ENCODE measurements around the gene TBX21.
A peak's percentile ranks its signal among the peaks of the same experiment; 100 is the strongest.

The TBX21 gene

GRCh38 chr17:47789611-47790561 is 56.9 kb downstream of the TBX21 start:
- in situ Hi-C loops (cut with MboI; ENCODE audit: low pct_unique_long_range_greater_than_20kb, low sequenced_read_pairs, unreplicated experiment) = no loop called here
- DNase-seq (ENCODE audit: low spot score) = peak; percentile 77
- peak; percentile 65 for TF ChIP-seq CTCF (IDR thresholded peaks at IDR 0.05; ENCODE audit: extremely low read depth, insufficient read depth, missing control alignments)

GRCh38 chr17:47791025-47791424 is 58.0 kb downstream of the TBX21 start:
- no peak for DNase-seq (ENCODE audit: low spot score)
- in situ Hi-C loops (cut with MboI; ENCODE audit: low pct_unique_long_range_greater_than_20kb, low sequenced_read_pairs, unreplicated experiment) = no loop called here
- no peak for TF ChIP-seq CTCF (IDR thresholded peaks at IDR 0.05; ENCODE audit: extremely low read depth, insufficient read depth, missing control alignments)

GRCh38 chr17:47792457-47792856 is 59.4 kb downstream of the TBX21 start:
- in situ Hi-C loops (cut with MboI; ENCODE audit: low pct_unique_long_range_greater_than_20kb, low sequenced_read_pairs, unreplicated experiment) = no loop called here
- DNase-seq (ENCODE audit: low spot score) = no peak
- TF ChIP-seq CTCF (IDR thresholded peaks at IDR 0.05; ENCODE audit: extremely low read depth, insufficient read depth, missing control alignments) = no peak

GRCh38 chr17:47792979-47793378 is 59.9 kb downstream of the TBX21 start:
- in situ Hi-C loops (cut with MboI; ENCODE audit: low pct_unique_long_range_greater_than_20kb, low sequenced_read_pairs, unreplicated experiment) = no loop called here
- DNase-seq (ENCODE audit: low spot score) = no peak
- TF ChIP-seq CTCF (IDR thresholded peaks at IDR 0.05; ENCODE audit: extremely low read depth, insufficient read depth, missing control alignments) = no peak
